Measurements from ENCODE around the gene JOSD1.
"Not testable (repeated sequence)": the region's sequence is repeated elsewhere in the genome, so short reads cannot be mapped to it uniquely, and the experiment has no call there.

JOSD1 gene

GRCh38 chr22:38675833-38676232, 24.9 kb downstream of the JOSD1 start:
- DNase-seq, result no peak

GRCh38 chr22:38674888-38675287, 25.9 kb downstream of the JOSD1 start:
- DNase-seq, result no peak

- peak; percentile 6 for DNase-seq
Measured at GRCh38 chr22:38657045-38657909, 43.5 kb downstream of the JOSD1 start.

- DNase-seq, result peak; percentile 71
Measured at GRCh38 chr22:38656256-38657044, 44.3 kb downstream of the JOSD1 start, which contains the start of the genes CBY1 and FAM227A. Gene CBY1, plus strand, starts transcription at chr22:38656638. Its CDS starts 11,417 bp downstream, at chr22:38668055. Gene FAM227A, minus strand, starts transcription at chr22:38656392. Its CDS starts 6,224 bp downstream, at chr22:38650168.

GRCh38 chr22:38655519-38656255, 45.1 kb downstream of the JOSD1 start:
- DNase-seq, result peak; percentile 54

GRCh38 chr22:38653741-38654140, 47.0 kb downstream of the JOSD1 start:
- DNase-seq, result no peak

GRCh38 chr22:38652859-38653258, 47.9 kb downstream of the JOSD1 start:
- DNase-seq, result no peak

- DNase-seq, result no peak
Measured at GRCh38 chr22:38649841-38650522, 50.8 kb downstream of the JOSD1 start.

GRCh38 chr22:38645430-38645829, 55.3 kb downstream of the JOSD1 start:
- DNase-seq, result no peak

- not testable (repeated sequence) for DNase-seq
Measured at GRCh38 chr22:38644245-38644644, 56.5 kb downstream of the JOSD1 start.

- no peak for DNase-seq
Measured at GRCh38 chr22:38641476-38642040, 59.2 kb downstream of the JOSD1 start.

GRCh38 chr22:38638728-38639127, 62.0 kb downstream of the JOSD1 start:
- no peak for DNase-seq

- no peak for DNase-seq
Measured at GRCh38 chr22:38638216-38638615, 62.5 kb downstream of the JOSD1 start.

Data from SHP77 treated with DMSO at 0.1 percent for 48 hours (cell line).